ENCODE measurements around the gene CHST10.
A peak's percentile ranks its signal among the peaks of the same experiment; 100 is the strongest.

The CHST10 gene

GRCh38 chr2:100437751-100438150, 20.3 kb upstream of the CHST10 start:
- TF ChIP-seq CTCF (IDR thresholded peaks at IDR 0.05; ENCODE audit: control insufficient read depth, insufficient read depth, low read depth, low read length, missing control alignments): no peak
- DNase-seq (ENCODE audit: low read depth): no peak
- no peak overlapping the region for H3K4me3 ChIP-seq (ENCODE audit: control insufficient read depth, low read depth, low read length)

- TF ChIP-seq CTCF (IDR thresholded peaks at IDR 0.05; ENCODE audit: control insufficient read depth, insufficient read depth, low read depth, low read length, missing control alignments): no peak
- no peak overlapping the region for H3K4me3 ChIP-seq (ENCODE audit: control insufficient read depth, low read depth, low read length)
- DNase-seq (ENCODE audit: low read depth): no peak
Observed at GRCh38 chr2:100429726-100430125, 12.3 kb upstream of the CHST10 start.

- no peak for DNase-seq (ENCODE audit: low read depth)
Observed at GRCh38 chr2:100427627-100428258, 10.3 kb upstream of the CHST10 start.

GRCh38 chr2:100427111-100427510, 9.6 kb upstream of the CHST10 start:
- no peak for DNase-seq (ENCODE audit: low read depth)
- no peak overlapping the region for H3K4me3 ChIP-seq (ENCODE audit: control insufficient read depth, low read depth, low read length)
- TF ChIP-seq CTCF (IDR thresholded peaks at IDR 0.05; ENCODE audit: control insufficient read depth, insufficient read depth, low read depth, low read length, missing control alignments): no peak

More at GRCh38 chr2:100427627-100428258, 10.3 kb upstream of the CHST10 start:
- no peak overlapping the region for H3K4me3 ChIP-seq (ENCODE audit: control insufficient read depth, low read depth, low read length)
- peak; percentile 41 for TF ChIP-seq CTCF (IDR thresholded peaks at IDR 0.05; ENCODE audit: control insufficient read depth, insufficient read depth, low read depth, low read length, missing control alignments)

- no peak overlapping the region for H3K4me3 ChIP-seq (ENCODE audit: control insufficient read depth, low read depth, low read length)
- no peak for TF ChIP-seq CTCF (IDR thresholded peaks at IDR 0.05; ENCODE audit: control insufficient read depth, insufficient read depth, low read depth, low read length, missing control alignments)
- DNase-seq (ENCODE audit: low read depth): no peak
Observed at GRCh38 chr2:100426384-100426720, 8.9 kb upstream of the CHST10 start.

GRCh38 chr2:100425573-100426383, 8.3 kb upstream of the CHST10 start:
- DNase-seq (ENCODE audit: low read depth): no peak
- TF ChIP-seq CTCF (IDR thresholded peaks at IDR 0.05; ENCODE audit: control insufficient read depth, insufficient read depth, low read depth, low read length, missing control alignments): no peak
- H3K4me3 ChIP-seq (ENCODE audit: control insufficient read depth, low read depth, low read length): no peak overlapping the region

All from AG09309 (cell line).